Panc1 (cell line): ENCODE results near the gene NCAPG2. TPM values are rescaled to one million over a fixed set of nuclear protein-coding genes. Genes with fewer than 3 reads are reported as not detected.

ENCODE experiments used
- ATAC-seq: fragments of 200-7000 bp; cut with Tn5 transposase; 2 replicates; pipeline ENCODE4 v1.9.1; 2020; ENCODE audit warnings: mild to moderate bottlenecking, moderate library complexity
- BruUV-seq: library from RNA; stranded (reverse); fragments of 400-500 nt; replicated peaks from 2 replicates; lab custom pipeline; 2021; lab: Mats Ljungman, UMichigan
- CTCF ChIA-PET: fragments of 300-600 bp; sonication (Branson Sonifier 250); formaldehyde crosslinking; loops from one replicate; lab custom pipeline; 2022; ENCODE audit warnings: antibody characterized with exemption; lab: Charles Lee
- POLR2A ChIA-PET: fragments of 300-600 bp; sonication (Branson Sonifier 250); formaldehyde crosslinking; loops from one replicate; lab custom pipeline; 2022; ENCODE audit warnings: antibody characterized with exemption; lab: Charles Lee
- DNase-seq: peaks from one replicate; pipeline ENCODE4 v3.0.0-alpha.2; 2010; ENCODE audit warnings: low read depth, low spot score
- H3K27ac ChIP-seq: 2 replicates; pipeline ENCODE4 v1.5.1; 2011; ENCODE audit warnings: mild to moderate bottlenecking, low read length, inconsistent platforms
- H3K27me3 ChIP-seq: fragments of 200-500 bp; sonication (Bioruptor generic); 2 replicates; pipeline ENCODE4 v1.6.0; 2014; ENCODE audit warnings: low read length, inconsistent platforms; ENCODE audit not compliant: control insufficient read depth, insufficient read depth
- H3K36me3 ChIP-seq: fragments of 200-500 bp; sonication (Bioruptor generic); 2 replicates; pipeline ENCODE4 v1.5.1; 2014; ENCODE audit warnings: inconsistent platforms, mild to moderate bottlenecking, low read length, moderate library complexity; ENCODE audit not compliant: control insufficient read depth, insufficient read depth
- H3K4me1 ChIP-seq: 2 replicates; pipeline ENCODE4 v1.5.1; 2011; ENCODE audit warnings: inconsistent platforms, mild to moderate bottlenecking, low read length, moderate library complexity; ENCODE audit not compliant: control insufficient read depth, insufficient read depth
- H3K4me3 ChIP-seq, 2 experiments: 2 replicates each; pipeline ENCODE4 v1.5.1; 2011 to 2012; ENCODE audit warnings: low read depth in 2 of 2, low read length in 2 of 2, mild to moderate bottlenecking in 2 of 2, inconsistent platforms in 1 of 2, moderate library complexity in 1 of 2
- H3K9me3 ChIP-seq: fragments of 200-500 bp; sonication (Bioruptor generic); 2 replicates; pipeline ENCODE4 v1.5.1; 2014; ENCODE audit warnings: low read depth, mild to moderate bottlenecking, inconsistent platforms, low read length, moderate library complexity; ENCODE audit not compliant: control insufficient read depth, insufficient read depth
- CTCF ChIP-seq: fragments of 450-650 bp; IDR thresholded peaks from 2 replicates; pipeline ENCODE4 v1.5.1; 2017; ENCODE audit warnings: mild to moderate bottlenecking
- POLR2AphosphoS5 ChIP-seq: IDR thresholded peaks from 2 replicates; pipeline ENCODE4 v1.6.1; 2012; ENCODE audit warnings: mild to moderate bottlenecking, low read depth, low read length, moderate library complexity
- REST ChIP-seq, 2 experiments: IDR thresholded peaks; 2 replicates each; pipeline ENCODE4 v1.6.1; 2011 to 2012; ENCODE audit warnings: low read depth in 2 of 2, control low read depth in 1 of 2, low read length in 1 of 2, mild to moderate bottlenecking in 1 of 2, moderate library complexity in 1 of 2; ENCODE audit not compliant: insufficient read depth in 1 of 2
- SIN3A ChIP-seq: IDR thresholded peaks from 2 replicates; pipeline ENCODE4 v1.6.1; 2012; ENCODE audit warnings: low read depth, mild to moderate bottlenecking, low read length, moderate library complexity, borderline replicate concordance; ENCODE audit not compliant: insufficient read depth
- TCF7L2 ChIP-seq: IDR thresholded peaks from 2 replicates; pipeline ENCODE4 v1.6.1; 2011; ENCODE audit warnings: mild to moderate bottlenecking, low read depth, low read length, inconsistent platforms
- in situ Hi-C: cut with HindIII; loops from 2 replicates; pipeline ENCODE4 v1.10.0; 2016; ENCODE audit warnings: low sequenced_read_pairs, low pct_unique_long_range_greater_than_20kb
- intact Hi-C: fragments of 100-400 bp; cut with micrococcal nuclease; formaldehyde crosslinking; loops from one replicate; pipeline ENCODE4 v1.10.0; 2022; ENCODE audit not compliant: unreplicated experiment
- total RNA-seq: library from RNA; stranded (reverse); gene quantifications from one replicate; pipeline ENCODE4 v1.2.1, GENCODE V29; 2021; ENCODE audit not compliant: unreplicated experiment

The NCAPG2 gene
- total RNA-seq, 1 experiment from 2014 or later, result 81.4 TPM

DNA sequence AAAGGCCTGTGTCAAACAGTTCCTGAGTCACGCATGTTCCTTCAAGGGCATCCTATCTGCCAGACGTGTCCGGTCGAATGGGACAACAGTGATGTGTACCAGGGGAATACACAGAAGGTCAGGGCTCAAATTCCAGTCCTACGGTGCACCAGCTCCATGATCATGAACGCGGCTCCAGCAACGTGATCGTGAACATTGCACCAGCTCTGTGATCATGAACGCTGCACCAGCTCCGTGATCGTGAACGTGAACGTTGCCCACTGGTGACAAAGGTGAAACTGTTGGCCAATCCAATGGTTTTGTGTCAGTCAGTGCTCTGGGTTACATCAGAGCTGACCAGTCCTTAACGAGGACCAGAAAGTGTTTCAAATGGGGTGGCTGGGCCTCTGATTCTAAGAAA, 112.7 kb downstream of the NCAPG2 start:
- no peaks in the 10 kb centered on the region for H3K27me3 ChIP-seq
- TF ChIP-seq TCF7L2 (no peak), POLR2AphosphoS5 (no peak), SIN3A (no peak), REST (IDR thresholded peaks at IDR 0.05; ENCODE audit: insufficient read depth in 1 of 2, low read depth in 2 of 2, low read length in 1 of 2) (no peak)
- no TSS peak for BruUV-seq
- intact Hi-C loops (no loop called here), in situ Hi-C loops (no loop called here)
- H3K4me1 ChIP-seq, result no peaks in the 10 kb centered on the region
- no peak overlapping the region for H3K4me3 ChIP-seq
- ATAC-seq, result no peak
- no peak overlapping the region for H3K27ac ChIP-seq
- ChIA-PET CTCF (no interaction called here), POLR2A (no interaction called here)
- no peaks in the 10 kb centered on the region for H3K36me3 ChIP-seq
- no peaks in the 10 kb centered on the region for H3K9me3 ChIP-seq
- DNase-seq, result no peak

DNA sequence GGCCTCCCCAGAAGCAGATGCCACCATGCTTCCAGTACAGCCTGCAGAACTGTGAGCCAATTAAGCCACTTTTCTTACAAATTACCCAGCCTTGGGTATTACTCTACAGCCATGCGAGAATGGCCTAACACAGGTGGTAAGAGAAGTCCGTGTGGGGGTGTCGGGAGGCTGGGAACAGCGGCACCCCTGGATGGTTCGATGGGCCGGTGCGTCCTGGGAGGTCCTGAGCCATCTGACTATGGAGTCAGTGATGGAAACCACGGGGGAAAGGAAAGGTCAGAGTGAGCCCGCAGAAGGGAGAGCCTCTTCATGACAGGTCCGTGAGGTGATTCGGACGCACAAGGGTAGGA, 114.4 kb downstream of the NCAPG2 start:
- ChIA-PET CTCF (no interaction called here), POLR2A (no interaction called here)
- Histone ChIP-seq H3K4me3 (no peak overlapping the region), H3K27me3 (peaks cover 4% of the 10 kb centered on the region; the same call in 1 of the 2 replicates), H3K9me3 (no peaks in the 10 kb centered on the region), H3K27ac (no peak overlapping the region), H3K36me3 (no peaks in the 10 kb centered on the region), H3K4me1 (no peaks in the 10 kb centered on the region; the same call in 1 of the 2 replicates)
- TF ChIP-seq POLR2AphosphoS5 (no peak), TCF7L2 (no peak), CTCF (no peak)
- DNase-seq (no peak), ATAC-seq (no peak)
- intact Hi-C loops, result no loop called here
- in situ Hi-C loops, result no loop called here
- BruUV-seq, result no TSS peak

DNA sequence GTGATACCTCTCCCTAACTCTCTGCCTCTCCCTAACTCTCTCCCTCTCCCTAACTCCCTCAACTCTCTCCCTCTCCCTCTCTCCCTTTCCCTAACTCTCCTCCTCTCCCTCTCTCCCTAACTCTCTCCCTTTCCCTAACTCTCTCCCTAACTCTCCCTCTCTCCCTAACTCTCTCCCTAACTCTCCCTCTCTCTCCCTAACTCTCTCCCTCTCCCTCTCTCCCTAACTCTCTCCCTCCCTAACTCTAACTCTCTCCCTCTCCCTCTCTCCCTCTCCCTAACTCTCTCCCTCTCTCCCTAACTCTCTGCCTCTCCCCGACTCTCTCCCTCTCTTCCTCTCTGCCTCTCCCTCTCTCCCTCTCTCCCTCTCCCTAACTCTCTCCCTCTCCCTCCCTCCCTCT, 115.0 kb downstream of the NCAPG2 start:
- H3K27me3 ChIP-seq, result peaks cover 5% of the 10 kb centered on the region; the same call in 1 of the 2 replicates
- H3K9me3 ChIP-seq, result no peaks in the 10 kb centered on the region
- H3K4me3 ChIP-seq, result no peak overlapping the region
- intact Hi-C loops, result no loop called here
- no peaks in the 10 kb centered on the region; the same call in 1 of the 2 replicates for H3K4me1 ChIP-seq
- no TSS peak for BruUV-seq
- ATAC-seq (no peak), DNase-seq (no peak)
- TF ChIP-seq POLR2AphosphoS5, result no peak
- no peak for TF ChIP-seq REST (IDR thresholded peaks at IDR 0.05; ENCODE audit: insufficient read depth in 1 of 2, low read depth in 2 of 2, low read length in 1 of 2)
- TF ChIP-seq CTCF, result no peak
- no peak for TF ChIP-seq TCF7L2
- TF ChIP-seq SIN3A, result no peak
- H3K36me3 ChIP-seq, result no peaks in the 10 kb centered on the region
- in situ Hi-C loops, result no loop called here
- no peak overlapping the region for H3K27ac ChIP-seq
- CTCF ChIA-PET, result no interaction called here
- POLR2A ChIA-PET, result no interaction called here
